Right lobe of liver (tissue), 4 donors: Measurements from ENCODE around the gene MDM1.

Experiments
- POLR2A ChIP-seq: fragments of 450-650 bp; IDR thresholded peaks from one replicate; pipeline ENCODE4 v1.6.1; 2017; ENCODE audit warnings: antibody characterized with exemption, mild to moderate bottlenecking
- TF ChIP-seq, protein P1 (sequence below), 4 donors: fragments of 200-600 bp in 3 of 4; fragments of 450-650 bp in 1 of 4; IDR thresholded peaks; one replicate each; pipeline versions ENCODE4 v1.5.1 to v1.8.0; 2016 to 2022; ENCODE audit warnings: antibody characterized with exemption in 4 of 4, mild to moderate bottlenecking in 2 of 4
- donor health status: DM: no; HTN: no; CAD: no.
- donor health status: DM: no; HTN: no; CAD: no.
- donor health status: DM: no; HTN: yes; CAD: no.

DNA sequence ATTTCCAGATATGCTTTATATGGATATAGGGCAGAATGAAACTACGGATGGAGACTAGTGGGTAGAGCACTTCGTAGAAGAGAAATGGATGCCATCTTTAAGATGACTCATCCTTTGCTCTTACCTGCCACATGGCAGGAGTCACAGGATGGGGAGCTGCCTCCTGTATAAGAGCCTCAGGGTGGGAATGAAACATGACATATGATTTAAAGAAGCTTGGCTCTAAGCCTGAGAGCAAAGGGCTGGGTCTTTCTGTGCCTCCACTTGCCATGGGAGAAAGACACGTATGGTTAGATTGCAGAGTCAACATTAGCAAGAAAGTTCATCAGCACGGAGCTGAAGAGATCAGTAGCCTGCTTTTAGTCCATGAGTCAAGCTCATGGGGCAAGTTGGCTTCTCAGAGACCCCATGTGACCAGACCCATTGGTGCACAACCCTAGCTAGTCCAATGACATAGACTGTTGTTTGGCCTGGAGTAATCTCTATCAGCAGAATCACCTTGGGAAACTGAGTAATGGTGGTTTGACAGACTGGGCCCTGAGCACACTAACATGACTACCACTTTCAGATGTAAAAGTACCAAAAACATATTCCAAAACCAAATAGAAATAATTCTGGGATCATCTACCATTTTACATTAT, 40.6 kb downstream of the MDM1 start:
- TF ChIP-seq POLR2A, result no peak
- TF ChIP-seq, protein P1, sequence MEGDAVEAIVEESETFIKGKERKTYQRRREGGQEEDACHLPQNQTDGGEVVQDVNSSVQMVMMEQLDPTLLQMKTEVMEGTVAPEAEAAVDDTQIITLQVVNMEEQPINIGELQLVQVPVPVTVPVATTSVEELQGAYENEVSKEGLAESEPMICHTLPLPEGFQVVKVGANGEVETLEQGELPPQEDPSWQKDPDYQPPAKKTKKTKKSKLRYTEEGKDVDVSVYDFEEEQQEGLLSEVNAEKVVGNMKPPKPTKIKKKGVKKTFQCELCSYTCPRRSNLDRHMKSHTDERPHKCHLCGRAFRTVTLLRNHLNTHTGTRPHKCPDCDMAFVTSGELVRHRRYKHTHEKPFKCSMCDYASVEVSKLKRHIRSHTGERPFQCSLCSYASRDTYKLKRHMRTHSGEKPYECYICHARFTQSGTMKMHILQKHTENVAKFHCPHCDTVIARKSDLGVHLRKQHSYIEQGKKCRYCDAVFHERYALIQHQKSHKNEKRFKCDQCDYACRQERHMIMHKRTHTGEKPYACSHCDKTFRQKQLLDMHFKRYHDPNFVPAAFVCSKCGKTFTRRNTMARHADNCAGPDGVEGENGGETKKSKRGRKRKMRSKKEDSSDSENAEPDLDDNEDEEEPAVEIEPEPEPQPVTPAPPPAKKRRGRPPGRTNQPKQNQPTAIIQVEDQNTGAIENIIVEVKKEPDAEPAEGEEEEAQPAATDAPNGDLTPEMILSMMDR (IDR thresholded peaks at IDR 0.05), result no peak
